Measurements from ENCODE around the gene TAPT1. TPM values are rescaled to one million over a fixed set of nuclear protein-coding genes. Genes with fewer than 3 reads are reported as not detected.

TAPT1 gene
- total and polyA plus RNA-seq, 2 donors (not counting 3 experiments of a cell fraction or from before 2014, with no cell fraction given), result 6.9 to 17.5 TPM

DNA sequence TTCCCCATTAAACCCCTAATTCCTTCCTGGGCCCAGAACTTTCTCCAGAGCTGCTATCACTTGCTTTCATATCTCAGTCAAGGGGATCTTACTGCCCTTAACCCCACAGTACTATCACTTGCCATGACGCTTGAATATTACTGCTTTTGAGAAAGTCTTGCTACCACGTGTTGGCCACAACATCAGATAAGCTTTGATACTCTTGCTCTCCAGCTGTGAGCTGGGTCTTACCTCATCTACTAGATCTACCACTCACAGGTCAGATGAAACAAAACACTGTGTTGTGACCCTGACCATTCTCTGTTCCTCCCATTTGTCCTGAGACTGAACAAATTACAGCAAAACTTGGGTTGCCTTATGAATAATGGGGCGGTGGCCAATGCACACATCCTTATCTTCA, 12.1 kb upstream of the TAPT1 start:
- H3K79me2 ChIP-seq (ENCODE audit: control insufficient read depth, insufficient read depth, low read length), result no peaks in the 10 kb centered on the region
- TF ChIP-seq GATA2 (IDR thresholded peaks at IDR 0.05; ENCODE audit: insufficient read depth, insufficient read length, low read depth, low read length) (no peak), FOS (IDR thresholded peaks at IDR 0.05; ENCODE audit: borderline replicate concordance, insufficient read depth, low read length) (no peak), MYC (IDR thresholded peaks at IDR 0.05; ENCODE audit: low read depth, low read length) (no peak), POLR2AphosphoS5 (IDR thresholded peaks at IDR 0.05; ENCODE audit: insufficient read depth, low read depth, low read length) (no peak), JUN (IDR thresholded peaks at IDR 0.05; ENCODE audit: borderline replicate concordance, insufficient read depth, insufficient read length, low read depth) (no peak), POLR2A (IDR thresholded peaks at IDR 0.05; ENCODE audit: low read depth, low read length) (no peak), EZH2 (IDR thresholded peaks at IDR 0.05; ENCODE audit: borderline replicate concordance, low read depth, low read length, severe bottlenecking) (no peak)
- TF ChIP-seq, protein P1, sequence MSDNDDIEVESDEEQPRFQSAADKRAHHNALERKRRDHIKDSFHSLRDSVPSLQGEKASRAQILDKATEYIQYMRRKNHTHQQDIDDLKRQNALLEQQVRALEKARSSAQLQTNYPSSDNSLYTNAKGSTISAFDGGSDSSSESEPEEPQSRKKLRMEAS (IDR thresholded peaks at IDR 0.05; ENCODE audit: insufficient read depth, insufficient read length), result no peak
- TF ChIP-seq, protein P2, sequence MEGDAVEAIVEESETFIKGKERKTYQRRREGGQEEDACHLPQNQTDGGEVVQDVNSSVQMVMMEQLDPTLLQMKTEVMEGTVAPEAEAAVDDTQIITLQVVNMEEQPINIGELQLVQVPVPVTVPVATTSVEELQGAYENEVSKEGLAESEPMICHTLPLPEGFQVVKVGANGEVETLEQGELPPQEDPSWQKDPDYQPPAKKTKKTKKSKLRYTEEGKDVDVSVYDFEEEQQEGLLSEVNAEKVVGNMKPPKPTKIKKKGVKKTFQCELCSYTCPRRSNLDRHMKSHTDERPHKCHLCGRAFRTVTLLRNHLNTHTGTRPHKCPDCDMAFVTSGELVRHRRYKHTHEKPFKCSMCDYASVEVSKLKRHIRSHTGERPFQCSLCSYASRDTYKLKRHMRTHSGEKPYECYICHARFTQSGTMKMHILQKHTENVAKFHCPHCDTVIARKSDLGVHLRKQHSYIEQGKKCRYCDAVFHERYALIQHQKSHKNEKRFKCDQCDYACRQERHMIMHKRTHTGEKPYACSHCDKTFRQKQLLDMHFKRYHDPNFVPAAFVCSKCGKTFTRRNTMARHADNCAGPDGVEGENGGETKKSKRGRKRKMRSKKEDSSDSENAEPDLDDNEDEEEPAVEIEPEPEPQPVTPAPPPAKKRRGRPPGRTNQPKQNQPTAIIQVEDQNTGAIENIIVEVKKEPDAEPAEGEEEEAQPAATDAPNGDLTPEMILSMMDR (IDR thresholded peaks at IDR 0.05; ENCODE audit: extremely low read depth in 1 of 2, insufficient read depth in 1 of 2, low read depth in 1 of 2, low read length in 2 of 2), result no peak
- CTCF ChIA-PET, result interaction anchor here (1.6 kb wide), 1 partner anchor 27 kb away, joined by 4 read pairs; no protein-coding TSS in a partner anchor

More for the DNA sequence above, 12.1 kb upstream of the TAPT1 start:
- Histone ChIP-seq H3K4me2 (ENCODE audit: insufficient read depth, low read length) (no peak overlapping the region), H3K9me1 (replicated peaks; ENCODE audit: control insufficient read depth, extremely low read depth, insufficient read depth, low read length) (no peaks in the 10 kb centered on the region), H3K27ac (ENCODE audit: insufficient read depth, low read depth, low read length) (no peak overlapping the region), H4K20me1 (replicated peaks; ENCODE audit: control insufficient read depth, extremely low read depth, insufficient read depth, low read length) (no peaks in the 10 kb centered on the region), H2AFZ (ENCODE audit: low read depth, low read length) (no peak overlapping the region), H3K36me3 (ENCODE audit: control insufficient read depth in 2 of 2, extremely low read depth in 1 of 2, insufficient read depth in 2 of 2, low read length in 2 of 2) (no peaks in the 10 kb centered on the region), H3K27me3 (ENCODE audit: control insufficient read depth in 2 of 2, insufficient read depth in 2 of 2, low read length in 2 of 2) (peaks cover 0 to 5% of the 10 kb centered on the region in 2 experiments), H3K9me3 (replicated peaks; ENCODE audit: control insufficient read depth, insufficient read depth, low read length) (no peaks in the 10 kb centered on the region), H3K4me3 (replicated peaks in 1 of 3; ENCODE audit: insufficient read depth in 1 of 3, low read depth in 1 of 3, low read length in 3 of 3) (no peak overlapping the region), H3K9ac (replicated peaks; ENCODE audit: extremely low read depth, insufficient read depth, low read length) (no peak overlapping the region), H3K4me1 (ENCODE audit: control insufficient read depth, extremely low read depth, insufficient read depth, low read length) (no peaks in the 10 kb centered on the region)
- DNase-seq (ENCODE audit: low read depth, low spot score) (no peak), FAIRE-seq (no peak)
- intact Hi-C loops (cut with micrococcal nuclease) (no loop called here), dilution Hi-C loops (cut with MboI; ENCODE audit: extremely low pct_ligation_motif_present, low sequenced_read_pairs) (no loop called here)
- BruUV-seq (replicated peaks), result no TSS peak
- POLR2A ChIA-PET, result no interaction called here
